HFFc6 (cell line): Measurements from ENCODE around the gene TBC1D30. TPM values are rescaled to one million over a fixed set of nuclear protein-coding genes. Genes with fewer than 3 reads are reported as not detected.
"Not testable (repeated sequence)": the region's sequence is repeated elsewhere in the genome, so short reads cannot be mapped to it uniquely, and the experiment has no call there.

Source experiments
- DNase-seq: peaks from one replicate; pipeline ENCODE4 v3.0.0-alpha.2; 2018
- H3K27ac Mint-ChIP-seq: 2 replicates; pipeline ENCODE4 v1.8.0; 2020; ENCODE audit warnings: mild to moderate bottlenecking, mixed read lengths
- H3K27me3 Mint-ChIP-seq: 2 replicates; pipeline ENCODE4 v1.8.0; 2021; ENCODE audit warnings: mild to moderate bottlenecking, moderate library complexity, mixed read lengths; ENCODE audit not compliant: insufficient read depth
- H3K36me3 Mint-ChIP-seq: 2 replicates; pipeline ENCODE4 v1.8.0; 2021; ENCODE audit warnings: low read depth, mixed read lengths
- H3K4me1 Mint-ChIP-seq: 2 replicates; pipeline ENCODE4 v1.8.0; 2020; ENCODE audit warnings: low read depth, mixed read lengths
- H3K4me3 Mint-ChIP-seq: 2 replicates; pipeline ENCODE4 v1.8.0; 2020; ENCODE audit warnings: mild to moderate bottlenecking, moderate library complexity, mixed read lengths
- H3K9me3 Mint-ChIP-seq: 2 replicates; pipeline ENCODE4 v1.8.0; 2020; ENCODE audit warnings: mild to moderate bottlenecking, mixed read lengths
- CTCF ChIP-seq: fragments of 200-600 bp; sonication (generic); IDR thresholded peaks from 2 replicates; pipeline ENCODE4 v1.5.0; 2021; ENCODE audit warnings: antibody characterized with exemption, mild to moderate bottlenecking
- total RNA-seq, 6 experiments: library from RNA; stranded (reverse); fragmentation: NEBNext Ultra II Directional; extraction: Animal tissue kit (Norgen Biotek cat#: 25700); gene quantifications; 2 replicates in 1 of 6; 3 replicates in 5 of 6; pipeline ENCODE4 v1.2.3, GENCODE V29; 2021

The TBC1D30 gene
- total RNA-seq, 6 experiments from 2014 or later = 0.05 to 0.54 (median 0.23) TPM; not detected in 1

GRCh38 chr12:64840119-64840518, 15.7 kb downstream of the TBC1D30 start:
- no peak for TF ChIP-seq CTCF
- no peaks in the 10 kb centered on the region for H3K36me3 Mint-ChIP-seq
- no peaks in the 10 kb centered on the region for H3K9me3 Mint-ChIP-seq
- H3K4me1 Mint-ChIP-seq = no peaks in the 10 kb centered on the region
- no peak for DNase-seq
- no peak overlapping the region for H3K4me3 Mint-ChIP-seq
- no peak overlapping the region for H3K27ac Mint-ChIP-seq
- peaks cover 39% of the 10 kb centered on the region for H3K27me3 Mint-ChIP-seq

DNA sequence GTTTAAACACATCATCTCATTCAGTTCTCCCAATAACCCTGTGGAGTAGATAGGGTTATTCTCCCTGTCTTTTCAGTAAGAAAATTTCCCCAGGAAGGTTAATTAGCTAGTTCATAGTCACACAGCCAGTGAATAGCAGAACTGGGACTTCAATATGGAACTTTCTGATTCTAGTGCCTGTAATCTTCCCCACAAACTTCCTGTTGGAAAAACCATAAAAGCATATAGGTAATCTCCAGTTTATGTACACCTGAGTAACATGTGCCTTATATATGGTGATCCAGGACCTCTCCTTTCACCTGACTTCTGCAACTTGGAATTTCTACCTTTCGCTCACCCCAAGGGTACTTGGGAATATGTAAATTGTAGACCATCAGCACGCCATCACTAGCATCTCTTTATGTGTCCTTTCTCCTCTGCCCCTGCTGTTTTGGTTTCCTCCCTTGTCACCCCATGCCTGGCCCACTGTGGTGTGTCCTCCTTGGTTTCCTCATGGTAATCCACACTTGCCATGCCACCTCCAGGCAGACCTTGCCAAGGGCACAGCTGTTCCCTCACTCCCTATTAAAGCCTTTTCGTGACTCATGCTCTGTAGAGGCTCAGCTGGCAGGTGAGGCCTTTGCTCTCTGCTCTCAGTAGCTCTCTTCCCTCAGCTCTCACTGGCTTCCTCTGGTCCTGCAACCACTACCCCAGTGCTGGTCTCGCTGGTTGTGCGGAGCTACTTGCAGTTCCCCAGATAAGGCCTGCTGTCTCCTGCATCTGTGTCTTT, 16.7 kb downstream of the TBC1D30 start:
- DNase-seq = no peak

DNA sequence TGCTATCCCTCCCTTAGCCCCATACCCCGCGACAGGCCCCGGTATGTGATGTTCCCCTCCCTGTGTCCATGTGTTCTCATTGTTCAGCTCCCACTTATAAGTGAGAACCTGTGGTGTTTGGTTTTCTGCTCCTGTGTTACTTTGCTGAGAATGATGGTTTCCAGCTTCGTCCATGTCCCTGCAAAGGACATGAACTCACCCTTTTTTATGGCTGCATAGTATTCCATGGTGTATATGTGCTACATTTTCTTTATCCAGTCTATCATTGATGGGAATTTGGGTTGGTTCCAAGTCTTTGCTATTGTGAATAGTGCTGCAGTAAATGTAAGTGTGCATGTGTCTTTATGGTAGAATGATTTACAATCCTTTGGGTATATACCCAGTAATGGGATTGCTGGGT, 24.0 kb downstream of the TBC1D30 start:
- peaks cover 16% of the 10 kb centered on the region for H3K27me3 Mint-ChIP-seq
- H3K27ac Mint-ChIP-seq, H3K9me3 Mint-ChIP-seq, H3K4me1 Mint-ChIP-seq, H3K36me3 Mint-ChIP-seq, DNase-seq, H3K4me3 Mint-ChIP-seq: not testable (repeated sequence)

More for the DNA sequence above, 16.7 kb downstream of the TBC1D30 start:
- Mint-ChIP-seq H3K27ac (no peak overlapping the region), H3K9me3 (no peaks in the 10 kb centered on the region), H3K36me3 (no peaks in the 10 kb centered on the region), H3K4me3 (no peak overlapping the region), H3K27me3 (peaks cover 34% of the 10 kb centered on the region), H3K4me1 (no peaks in the 10 kb centered on the region)
- no peak for TF ChIP-seq CTCF

- TF ChIP-seq CTCF = no peak
- Mint-ChIP-seq H3K27ac (no peak overlapping the region), H3K4me1 (peaks cover 10% of the 10 kb centered on the region; the same call in 1 of the 2 replicates), H3K36me3 (no peaks in the 10 kb centered on the region), H3K9me3 (no peaks in the 10 kb centered on the region), H3K27me3 (peaks cover 27% of the 10 kb centered on the region), H3K4me3 (no peak overlapping the region)
- no peak for DNase-seq
Measured at GRCh38 chr12:64858882-64859605, 34.6 kb downstream of the TBC1D30 start.

DNA sequence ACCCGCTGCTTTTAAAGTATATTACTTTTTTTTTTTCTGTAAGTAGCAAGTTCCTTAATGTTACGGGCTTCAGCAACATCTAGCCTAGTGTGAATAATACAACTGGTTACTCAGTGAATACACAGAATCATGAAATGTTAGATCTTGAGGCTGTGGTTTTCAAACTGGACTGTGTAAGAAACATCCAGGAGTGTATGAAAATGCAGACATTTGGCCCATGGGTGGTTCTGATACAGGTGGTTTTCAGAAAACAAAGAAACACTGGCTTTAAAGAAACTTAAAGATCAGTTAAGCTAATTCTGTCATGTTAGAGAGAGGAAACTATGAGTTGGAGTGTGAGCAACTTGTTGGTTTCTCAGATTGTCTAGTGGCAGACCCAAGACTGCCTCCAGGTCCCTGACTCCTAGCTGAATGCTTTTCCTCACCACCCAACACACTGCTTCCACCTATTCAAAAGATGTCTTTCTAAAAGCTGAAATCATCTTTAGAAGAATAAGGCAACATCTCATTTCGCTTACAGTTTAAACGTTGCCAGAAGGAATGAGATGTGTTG, 36.1 kb downstream of the TBC1D30 start:
- no peak overlapping the region for H3K27ac Mint-ChIP-seq
- no peak for TF ChIP-seq CTCF
- no peak overlapping the region for H3K4me3 Mint-ChIP-seq
- peaks cover 30% of the 10 kb centered on the region for H3K27me3 Mint-ChIP-seq
- H3K9me3 Mint-ChIP-seq = no peaks in the 10 kb centered on the region
- H3K36me3 Mint-ChIP-seq = no peaks in the 10 kb centered on the region
- DNase-seq = no peak
- no peaks in the 10 kb centered on the region for H3K4me1 Mint-ChIP-seq

GRCh38 chr12:64864319-64864718, 39.9 kb downstream of the TBC1D30 start:
- Mint-ChIP-seq H3K9me3 (no peaks in the 10 kb centered on the region), H3K36me3 (no peaks in the 10 kb centered on the region), H3K4me3 (no peak overlapping the region), H3K4me1 (no peaks in the 10 kb centered on the region), H3K27me3 (peaks cover 30% of the 10 kb centered on the region), H3K27ac (no peak overlapping the region)
- no peak for TF ChIP-seq CTCF
- no peak for DNase-seq
